ENCODE results near the gene CCDC66.

The CCDC66 gene

GRCh38 chr3:56622381-56622780, 65.4 kb downstream of the CCDC66 start:
- no peak for DNase-seq

DNA sequence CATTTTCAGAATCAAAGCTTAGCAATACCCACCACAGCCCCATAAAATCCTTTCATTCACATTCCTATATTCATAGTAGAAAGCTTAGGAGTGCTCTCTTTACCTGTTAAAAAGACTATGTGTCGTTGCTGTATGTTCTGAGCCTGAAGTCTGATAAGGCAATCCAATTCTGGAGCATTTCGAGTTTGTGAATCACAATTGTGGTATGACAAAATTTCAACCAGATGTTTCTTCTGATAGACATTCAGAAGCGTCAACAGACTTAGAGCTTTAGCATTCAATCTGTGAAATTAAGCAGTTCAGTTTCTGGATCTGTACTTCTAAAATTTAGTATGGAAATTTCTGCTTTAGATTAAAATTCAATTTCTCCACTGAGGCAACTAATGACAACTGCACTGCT, 67.8 kb downstream of the CCDC66 start:
- peak; percentile 64 for DNase-seq

DNA sequence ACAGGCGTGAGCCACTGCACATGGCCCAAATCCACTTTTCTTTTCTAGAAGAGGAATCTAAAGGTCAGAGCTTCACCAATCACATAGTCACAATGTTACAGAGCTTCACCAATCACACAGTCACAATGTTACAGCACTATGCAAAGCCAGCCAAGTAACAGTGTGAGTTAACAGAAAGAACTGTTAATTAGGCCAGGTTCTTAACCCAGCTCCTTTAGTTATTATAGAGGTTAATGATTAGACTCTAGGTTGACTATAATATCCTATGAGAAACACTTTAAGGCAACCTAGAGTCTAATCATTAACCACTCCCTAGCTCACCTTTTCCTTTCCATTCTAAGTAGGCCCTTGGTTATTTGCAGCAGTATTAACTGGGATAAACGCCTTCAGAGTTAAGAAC, 72.1 kb downstream of the CCDC66 start:
- DNase-seq: no peak

DNA sequence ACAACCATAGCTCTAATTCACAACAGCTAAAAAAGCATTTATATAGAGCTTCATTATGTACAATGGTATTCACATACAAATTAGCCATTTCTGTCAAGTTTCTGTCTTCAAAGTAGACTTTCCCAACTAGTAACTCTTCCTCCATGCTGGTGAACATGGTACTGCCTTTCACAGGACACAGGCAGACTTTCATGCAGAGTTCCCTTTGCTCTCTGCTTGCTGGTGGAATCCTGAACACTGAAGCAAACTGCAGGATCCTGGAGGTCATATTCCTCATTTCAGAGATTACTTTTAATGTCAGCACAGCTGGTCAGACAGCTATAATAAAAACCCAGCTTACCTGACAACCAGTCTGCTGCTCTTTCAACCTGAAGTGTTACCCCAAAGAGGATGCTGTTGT, 72.5 kb downstream of the CCDC66 start:
- no peak for DNase-seq

GRCh38 chr3:56630966-56631365, 74.0 kb downstream of the CCDC66 start:
- DNase-seq: peak; percentile 7

DNA sequence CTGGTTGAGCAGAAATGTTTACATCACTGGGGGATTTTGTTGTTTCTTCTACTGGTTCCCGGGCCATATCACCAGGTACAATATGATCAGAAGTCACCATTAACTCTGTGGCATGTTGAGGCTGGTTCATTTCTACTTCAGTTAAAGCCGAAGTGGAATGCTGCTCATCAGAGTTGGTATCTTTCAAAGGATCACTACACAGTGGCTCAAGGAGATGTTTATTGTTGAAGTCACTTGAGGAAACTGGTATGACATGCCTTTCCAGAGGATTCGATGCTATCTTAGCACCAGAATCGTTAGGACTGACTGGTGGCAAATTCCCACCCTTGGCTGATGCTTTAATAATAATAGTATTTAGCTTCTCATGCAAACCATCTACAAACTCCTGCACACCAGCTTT, 76.2 kb downstream of the CCDC66 start:
- DNase-seq: no peak

GRCh38 chr3:56633602-56634535, 76.9 kb downstream of the CCDC66 start:
- no peak for DNase-seq

DNA sequence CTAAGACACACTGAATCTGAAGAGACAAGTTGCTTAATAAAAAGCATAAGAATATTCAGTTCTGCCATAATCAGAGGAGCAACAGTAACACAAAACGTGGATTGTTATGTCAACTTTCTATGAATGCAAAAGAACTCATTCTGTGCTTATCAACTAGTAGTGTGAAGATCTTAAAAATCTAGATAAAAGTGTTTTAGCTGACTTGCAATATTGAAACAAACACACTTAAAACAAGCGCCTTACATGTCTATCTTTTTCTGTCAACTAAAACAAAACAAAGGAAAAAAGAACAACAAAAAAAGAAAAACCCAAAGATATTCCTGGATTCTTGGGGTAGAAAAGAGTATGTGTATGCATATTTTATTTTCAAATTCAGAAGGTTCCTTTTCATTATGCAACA, 88.4 kb downstream of the CCDC66 start:
- DNase-seq: no peak

DNA sequence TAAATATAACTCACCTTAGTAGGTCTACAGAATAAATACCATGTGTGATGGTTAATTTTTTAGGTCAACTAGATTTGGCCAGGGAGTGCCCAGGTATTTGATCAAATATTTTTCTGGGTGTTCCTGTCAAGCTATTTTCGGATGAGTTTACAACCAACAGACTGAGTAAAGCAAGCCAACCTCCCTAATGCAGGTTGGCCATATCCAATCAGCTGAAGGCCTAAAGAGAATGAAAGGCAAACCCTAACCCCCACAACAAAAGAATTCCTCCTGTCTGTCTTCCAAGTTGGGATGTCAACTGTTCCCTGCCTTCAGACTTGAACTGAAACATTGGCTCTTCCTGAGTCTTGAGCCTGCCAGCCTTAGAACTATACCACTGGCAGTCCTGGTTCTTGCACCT, 97.5 kb downstream of the CCDC66 start:
- DNase-seq: no peak

- DNase-seq: no peak
Observed at GRCh38 chr3:56655709-56656108, 98.7 kb downstream of the CCDC66 start.

DNA sequence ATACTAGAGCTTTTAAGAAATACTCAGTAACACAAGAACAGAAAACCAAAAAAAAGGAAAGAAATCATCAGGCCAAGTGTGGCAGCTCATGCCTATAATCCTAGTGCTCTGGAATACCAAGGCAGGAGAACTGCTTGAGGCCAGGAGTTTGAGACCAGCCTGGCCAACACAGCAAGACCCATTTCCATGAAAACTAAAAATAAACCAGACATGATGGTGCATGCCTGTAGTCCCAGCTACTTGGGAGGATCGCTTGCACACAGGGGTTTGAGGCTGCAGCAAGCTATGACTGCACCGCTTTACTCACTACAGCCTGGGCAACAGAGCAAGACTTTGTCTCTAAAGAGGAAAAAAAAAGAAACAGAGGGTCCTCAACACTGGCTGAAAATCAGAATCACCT, 107.8 kb downstream of the CCDC66 start:
- DNase-seq: no peak

- no peak for DNase-seq
Observed at GRCh38 chr3:56667973-56668579, 111.1 kb downstream of the CCDC66 start.

Measured in fibroblast of skin of abdomen (primary cell).